Caco-2 (cell line): ENCODE results near the gene SLC22A7. TPM values are rescaled to one million over a fixed set of nuclear protein-coding genes. Genes with fewer than 3 reads are reported as not detected.

Source experiments
- BruUV-seq: library from RNA; stranded (reverse); fragments of 400-500 nt; replicated peaks from 2 replicates; lab custom pipeline; 2021; lab: Mats Ljungman, UMichigan
- CTCF ChIA-PET: fragments of 300-600 bp; sonication (Branson Sonifier 250); formaldehyde crosslinking; loops from one replicate; lab custom pipeline; 2022; ENCODE audit warnings: antibody characterized with exemption; lab: Charles Lee
- POLR2A ChIA-PET: fragments of 300-600 bp; sonication (Branson Sonifier 250); formaldehyde crosslinking; loops from one replicate; lab custom pipeline; 2022; ENCODE audit warnings: antibody characterized with exemption; lab: Charles Lee
- DNase-seq, 2 experiments: peaks; one replicate each; pipeline versions ENCODE4 v3.0.0 to v3.0.0-alpha.2; 2020 to 2022
- H3K27me3 ChIP-seq: replicated peaks from 2 replicates; pipeline ENCODE4 v1.6.0; 2011; ENCODE audit warnings: low read length; ENCODE audit not compliant: control insufficient read depth, insufficient read depth
- H3K36me3 ChIP-seq: 2 replicates; pipeline ENCODE4 v1.5.1; 2011; ENCODE audit warnings: low read length; ENCODE audit not compliant: control insufficient read depth, insufficient read depth
- H3K4me1 ChIP-seq: fragments of 250-450 bp; sonication (Bioruptor Pico); 2 replicates; pipeline ENCODE4 v1.5.1; 2020; ENCODE audit warnings: mild to moderate bottlenecking
- H3K4me3 ChIP-seq: 2 replicates; pipeline ENCODE4 v1.5.1; 2011; ENCODE audit warnings: low read depth, mild to moderate bottlenecking, control low read depth, low read length
- H3K9me3 ChIP-seq: fragments of 250-450 bp; sonication (Bioruptor Pico); 2 replicates; pipeline ENCODE4 v1.5.1; 2020; ENCODE audit warnings: mild to moderate bottlenecking, moderate library complexity
- H3K27ac Mint-ChIP-seq: one replicate; pipeline ENCODE4 v1.8.0; 2022; ENCODE audit warnings: mixed read lengths; ENCODE audit not compliant: unreplicated experiment
- H3K27me3 Mint-ChIP-seq: one replicate; pipeline ENCODE4 v1.8.0; 2022; ENCODE audit warnings: mixed read lengths; ENCODE audit not compliant: insufficient read depth, unreplicated experiment
- H3K36me3 Mint-ChIP-seq: one replicate; pipeline ENCODE4 v1.8.0; 2022; ENCODE audit warnings: mild to moderate bottlenecking, mixed read lengths; ENCODE audit not compliant: insufficient read depth, unreplicated experiment
- H3K4me1 Mint-ChIP-seq: one replicate; pipeline ENCODE4 v1.8.0; 2022; ENCODE audit warnings: low read depth, mixed read lengths; ENCODE audit not compliant: unreplicated experiment
- H3K4me3 Mint-ChIP-seq: one replicate; pipeline ENCODE4 v1.8.0; 2022; ENCODE audit warnings: mild to moderate bottlenecking, moderate library complexity, mixed read lengths; ENCODE audit not compliant: unreplicated experiment
- H3K9me3 Mint-ChIP-seq: one replicate; pipeline ENCODE4 v1.8.0; 2022; ENCODE audit warnings: mixed read lengths; ENCODE audit not compliant: unreplicated experiment
- CTCF ChIP-seq, 2 experiments: fragments of 200-600 bp in 1 of 2; IDR thresholded peaks; 1 replicate in 1 of 2; 2 replicates in 1 of 2; pipeline versions ENCODE4 v1.5.1 to v1.8.0; 2011 to 2022; ENCODE audit warnings: antibody characterized with exemption in 1 of 2, control low read depth in 1 of 2, inconsistent platforms in 1 of 2, low read depth in 1 of 2, low read length in 1 of 2, mild to moderate bottlenecking in 1 of 2, moderate library complexity in 1 of 2; ENCODE audit not compliant: insufficient read depth in 1 of 2, severe bottlenecking in 1 of 2, unreplicated experiment in 1 of 2
- intact Hi-C: fragments of 100-400 bp; cut with micrococcal nuclease; formaldehyde crosslinking; loops from one replicate; pipeline ENCODE4 v1.10.0; 2022; ENCODE audit not compliant: unreplicated experiment
- total RNA-seq: library from RNA; stranded (reverse); gene quantifications from 2 replicates; pipeline ENCODE4 v1.2.3, GENCODE V29; 2022

SLC22A7 gene
- total RNA-seq, 1 experiment from 2014 or later = not detected

GRCh38 chr6:43278524-43279078, 19.5 kb upstream of the SLC22A7 start:
- Mint-ChIP-seq H3K4me3 (no peak overlapping the region), H3K9me3 (no peaks in the 10 kb centered on the region), H3K4me1 (peaks cover 25% of the 10 kb centered on the region), H3K27ac (peak overlapping the region; percentile 51), H3K36me3 (no peaks in the 10 kb centered on the region), H3K27me3 (no peaks in the 10 kb centered on the region)
- intact Hi-C loops = no loop called here
- peaks cover 52% of the 10 kb centered on the region for H3K4me1 ChIP-seq
- no peaks in the 10 kb centered on the region for H3K9me3 ChIP-seq
- TF ChIP-seq CTCF (IDR thresholded peaks at IDR 0.05; ENCODE audit: insufficient read depth in 1 of 2, low read depth in 1 of 2, low read length in 1 of 2, severe bottlenecking in 1 of 2, unreplicated experiment in 1 of 2) = no peak
- DNase-seq = no peak
- ChIA-PET POLR2A (no interaction called here), CTCF (no interaction called here)
- BruUV-seq = no TSS peak
- H3K27me3 ChIP-seq = no peaks in the 10 kb centered on the region
- H3K36me3 ChIP-seq = no peaks in the 10 kb centered on the region
- H3K4me3 ChIP-seq = no peak overlapping the region

GRCh38 chr6:43280234-43280633, 17.8 kb upstream of the SLC22A7 start:
- H3K4me1 ChIP-seq = peaks cover 42% of the 10 kb centered on the region
- Mint-ChIP-seq H3K4me3 (no peak overlapping the region), H3K27ac (peak overlapping the region; percentile 21), H3K36me3 (no peaks in the 10 kb centered on the region), H3K9me3 (no peaks in the 10 kb centered on the region), H3K4me1 (peaks cover 25% of the 10 kb centered on the region), H3K27me3 (no peaks in the 10 kb centered on the region)
- no peak for TF ChIP-seq CTCF (IDR thresholded peaks at IDR 0.05; ENCODE audit: insufficient read depth in 1 of 2, low read depth in 1 of 2, low read length in 1 of 2, severe bottlenecking in 1 of 2, unreplicated experiment in 1 of 2)
- CTCF ChIA-PET = interaction anchor here (0.8 to 1.9 kb wide), 4 partner anchors 12 to 51 kb away, joined by 3 to 9 read pairs (median 6); partner anchors contain the start of gene DNPH1
- intact Hi-C loops = loop anchor here (2.0 kb wide), 1 partner anchor 17 kb away; no protein-coding TSS in a partner anchor
- no peaks in the 10 kb centered on the region for H3K36me3 ChIP-seq
- H3K9me3 ChIP-seq = no peaks in the 10 kb centered on the region
- DNase-seq = no peak
- POLR2A ChIA-PET = no interaction called here
- no TSS peak for BruUV-seq
- H3K27me3 ChIP-seq = no peaks in the 10 kb centered on the region
- no peak overlapping the region for H3K4me3 ChIP-seq

- BruUV-seq = no TSS peak
- Mint-ChIP-seq H3K9me3 (no peaks in the 10 kb centered on the region), H3K27ac (no peak overlapping the region), H3K4me3 (no peak overlapping the region), H3K27me3 (no peaks in the 10 kb centered on the region), H3K36me3 (no peaks in the 10 kb centered on the region), H3K4me1 (peaks cover 25% of the 10 kb centered on the region)
- intact Hi-C loops = no loop called here
- DNase-seq = no peak
- ChIA-PET CTCF (no interaction called here), POLR2A (interaction anchor here (0.6 kb wide), 2 partner anchors 86 to 235 kb away, joined by 3 to 4 read pairs; partner anchors contain the start of gene YIPF3)
- TF ChIP-seq CTCF (IDR thresholded peaks at IDR 0.05; ENCODE audit: insufficient read depth in 1 of 2, low read depth in 1 of 2, low read length in 1 of 2, severe bottlenecking in 1 of 2, unreplicated experiment in 1 of 2) = no peak
- H3K36me3 ChIP-seq = no peaks in the 10 kb centered on the region
- H3K27me3 ChIP-seq = no peaks in the 10 kb centered on the region
- H3K4me3 ChIP-seq = no peak overlapping the region
- H3K4me1 ChIP-seq = peaks cover 33% of the 10 kb centered on the region
- H3K9me3 ChIP-seq = no peaks in the 10 kb centered on the region
Observed at GRCh38 chr6:43282060-43282459, 16.0 kb upstream of the SLC22A7 start.
